Effector CD8-positive, alpha-beta T cell (primary cell): Measurements from ENCODE around the gene OR10AD1.
"Not testable (repeated sequence)": the region's sequence is repeated elsewhere in the genome, so short reads cannot be mapped to it uniquely, and the experiment has no call there.

Experiments used
- DNase-seq: peaks from one replicate; lab custom pipeline; 2025; lab: John Stamatoyannopoulos, UW

Gene OR10AD1

DNA sequence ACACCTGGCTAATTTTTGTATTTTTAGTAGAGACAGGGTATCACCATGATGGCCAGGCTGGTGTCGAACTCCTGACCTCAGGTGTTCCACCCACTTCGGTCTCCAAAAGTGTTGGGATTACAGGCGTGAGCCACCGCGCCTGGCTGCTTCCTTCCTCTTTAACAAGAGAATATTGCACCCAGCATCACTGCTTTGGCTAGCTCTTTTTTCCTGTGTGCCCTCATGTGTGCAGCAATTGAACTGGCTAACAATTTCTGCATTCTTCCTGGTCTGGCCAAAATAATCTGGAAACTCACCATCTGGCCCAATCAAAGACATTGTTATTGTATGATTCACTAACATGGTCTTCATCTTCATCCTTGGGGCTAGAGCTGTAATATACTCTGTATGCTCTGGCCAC lies 43.0 kb downstream of the OR10AD1 start:
- no peak for DNase-seq

- no peak for DNase-seq
Measured at GRCh38 chr12:48157889-48158370, 45.2 kb downstream of the OR10AD1 start.

- DNase-seq: peak; percentile 99
Measured at GRCh38 chr12:48157018-48157888, 45.8 kb downstream of the OR10AD1 start, which contains the start of gene ASB8. Gene ASB8 (minus strand): TSS chr12:48157515. CDS start chr12:48153496, 4,019 bp downstream.

- no peak for DNase-seq
Measured at GRCh38 chr12:48156652-48157017, 46.5 kb downstream of the OR10AD1 start.

DNA sequence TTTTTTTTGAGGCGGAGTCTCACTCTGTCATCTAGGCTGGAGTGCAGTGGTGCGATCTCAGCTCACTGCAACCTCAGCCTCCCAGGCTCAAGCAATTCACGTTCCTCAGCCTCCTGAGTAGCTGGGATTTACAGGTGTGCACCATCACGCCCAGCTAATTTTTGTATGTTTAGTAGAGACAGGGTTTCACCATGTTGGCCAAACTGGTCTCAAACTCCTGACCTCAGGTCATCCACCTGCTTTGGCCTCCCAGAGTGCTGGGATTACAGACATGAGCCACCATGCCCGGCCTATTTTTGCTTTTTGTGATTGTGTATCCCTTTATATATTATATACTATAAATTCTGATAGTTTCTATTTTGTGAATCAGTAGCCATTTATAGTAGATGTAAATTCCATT lies 47.3 kb downstream of the OR10AD1 start:
- not testable (repeated sequence) for DNase-seq
